H1 (cell line): ENCODE measurements around the gene CEP85L. TPM values are rescaled to one million over a fixed set of nuclear protein-coding genes. Genes with fewer than 3 reads are reported as not detected.

Experiments used
- CTCF ChIA-PET: fragments of 300-600 bp; sonication (Branson Sonifier 250); formaldehyde crosslinking; loops from one replicate; lab custom pipeline; 2021; ENCODE audit not compliant: partially characterized antibody; lab: Charles Lee
- POLR2A ChIA-PET: fragments of 300-600 bp; sonication (Branson Sonifier 250); formaldehyde crosslinking; loops from one replicate; lab custom pipeline; 2021; ENCODE audit warnings: inconsistent platforms; ENCODE audit not compliant: partially characterized antibody; lab: Charles Lee
- DNase-seq, 2 experiments: peaks; one replicate each; pipeline versions ENCODE4 v3.0.0 to v3.0.0-alpha.2; 2010 to 2022; ENCODE audit warnings: low spot score in 2 of 2, low read depth in 1 of 2, mixed read lengths in 1 of 2
- FAIRE-seq: peaks from 2 replicates; lab custom pipeline; 2011; peaks lifted over from hg19 to GRCh38; lab: Jason Lieb, UNC
- H2AFZ ChIP-seq: 2 replicates; pipeline ENCODE4 v1.8.1; 2012; ENCODE audit warnings: low read length, inconsistent platforms
- H2AK5ac ChIP-seq: 2 replicates; pipeline ENCODE4 v1.6.1; 2013; ENCODE audit warnings: low read depth, low read length
- H2BK120ac ChIP-seq: replicated peaks from 2 replicates; pipeline ENCODE3; 2013; ENCODE audit warnings: low read depth, low read length, inconsistent platforms
- H2BK12ac ChIP-seq: 2 replicates; pipeline ENCODE4 v1.6.1; 2013; ENCODE audit warnings: low read depth, low read length
- H2BK15ac ChIP-seq: 2 replicates; pipeline ENCODE4 v1.6.1; 2013; ENCODE audit warnings: low read length
- H2BK20ac ChIP-seq: 2 replicates; pipeline ENCODE4 v1.6.1; 2013; ENCODE audit warnings: low read length
- H2BK5ac ChIP-seq: 2 replicates; pipeline ENCODE4 v1.6.1; 2013; ENCODE audit warnings: low read depth, low read length
- H3K14ac ChIP-seq: 2 replicates; pipeline ENCODE4 v1.6.1; 2013; ENCODE audit warnings: inconsistent platforms; ENCODE audit not compliant: insufficient read length
- H3K18ac ChIP-seq: 2 replicates; pipeline ENCODE4 v1.6.1; 2013; ENCODE audit warnings: low read length; ENCODE audit errors: extremely low read depth
- H3K23ac ChIP-seq: 2 replicates; pipeline ENCODE4 v1.6.1; 2013; ENCODE audit warnings: inconsistent platforms; ENCODE audit not compliant: insufficient read length
- H3K23me2 ChIP-seq: 2 replicates; pipeline ENCODE4 v1.6.1; 2013; ENCODE audit warnings: low read depth, low read length
- H3K27ac ChIP-seq: 2 replicates; pipeline ENCODE4 v1.6.1; 2011; ENCODE audit warnings: low read depth, low read length, inconsistent platforms
- H3K27me3 ChIP-seq, 4 experiments: replicated peaks in 1 of 4; 1 replicate in 1 of 4; 2 replicates in 3 of 4; pipeline versions ENCODE4 v1.6.1 to v1.8.1; 2011 to 2013; ENCODE audit warnings: low read length in 3 of 4, mild to moderate bottlenecking in 3 of 4, inconsistent platforms in 2 of 4, mixed read lengths in 2 of 4, moderate library complexity in 1 of 4; ENCODE audit not compliant: control insufficient read depth in 3 of 4, insufficient read depth in 3 of 4; ENCODE audit errors: extremely low read depth in 1 of 4
- H3K36me3 ChIP-seq, 4 experiments: 2 replicates each; pipeline versions ENCODE4 v1.6.1 to v1.8.1; 2011 to 2013; ENCODE audit warnings: mild to moderate bottlenecking in 4 of 4, low read length in 3 of 4, moderate library complexity in 2 of 4, control low read depth in 1 of 4, inconsistent platforms in 1 of 4; ENCODE audit not compliant: insufficient read depth in 4 of 4, control insufficient read depth in 2 of 4
- H3K4ac ChIP-seq: replicated peaks from 2 replicates; pipeline ENCODE3; 2013; ENCODE audit warnings: low read length, low read depth, mixed read lengths, inconsistent platforms; ENCODE audit not compliant: insufficient read length
- H3K4me1 ChIP-seq, 4 experiments: replicated peaks in 1 of 4; 1 replicate in 1 of 4; 2 replicates in 3 of 4; pipeline versions ENCODE4 v1.6.1 to v1.8.1; 2011 to 2013; ENCODE audit warnings: low read length in 3 of 4, inconsistent platforms in 2 of 4, mixed read lengths in 1 of 4; ENCODE audit not compliant: insufficient read depth in 4 of 4, control insufficient read depth in 3 of 4
- H3K4me2 ChIP-seq, 2 experiments: 2 replicates each; pipeline versions ENCODE4 v1.6.1 to v1.8.1; 2011 to 2013; ENCODE audit warnings: low read depth in 2 of 2, low read length in 2 of 2, control low read depth in 1 of 2, inconsistent platforms in 1 of 2, mild to moderate bottlenecking in 1 of 2; ENCODE audit not compliant: insufficient read depth in 1 of 2
- H3K4me3 ChIP-seq, 4 experiments: fragments of 200-600, 300-600 bp in 1 of 4; sonication (generic), shearing (Covaris generic), sonication (Bioruptor Twin) in 1 of 4; 2 replicates each; pipeline versions ENCODE4 v1.5.1 to v1.8.1; 2011 to 2016; ENCODE audit warnings: low read length in 4 of 4, low read depth in 3 of 4, control low read depth in 2 of 4, inconsistent platforms in 2 of 4, mild to moderate bottlenecking in 2 of 4, mixed read lengths in 1 of 4, moderate library complexity in 1 of 4; ENCODE audit not compliant: insufficient read depth in 2 of 4; ENCODE audit errors: extremely low read depth in 1 of 4
- H3K56ac ChIP-seq: replicated peaks from 2 replicates; pipeline ENCODE3; 2013; ENCODE audit warnings: low read depth, mild to moderate bottlenecking, mixed read lengths, low read length, inconsistent platforms; ENCODE audit not compliant: insufficient read length
- H3K79me1 ChIP-seq: 2 replicates; pipeline ENCODE4 v1.6.1; 2013; ENCODE audit warnings: low read depth, low read length, control low read depth
- H3K79me2 ChIP-seq, 2 experiments: 2 replicates each; pipeline versions ENCODE4 v1.6.1 to v1.8.1; 2012 to 2013; ENCODE audit warnings: low read length in 2 of 2, mild to moderate bottlenecking in 2 of 2, inconsistent platforms in 1 of 2; ENCODE audit not compliant: insufficient read depth in 2 of 2, control insufficient read depth in 1 of 2
- H3K9ac ChIP-seq, 4 experiments: replicated peaks in 1 of 4; 1 replicate in 1 of 4; 2 replicates in 3 of 4; pipeline versions ENCODE4 v1.6.1 to v1.8.1; 2011 to 2013; ENCODE audit warnings: low read depth in 3 of 4, low read length in 3 of 4, control low read depth in 2 of 4, mild to moderate bottlenecking in 2 of 4, moderate library complexity in 2 of 4, inconsistent platforms in 1 of 4; ENCODE audit errors: extremely low read depth in 1 of 4
- H3K9me3 ChIP-seq, 2 experiments: 2 replicates each; pipeline versions ENCODE4 v1.6.1 to v1.8.1; 2012 to 2013; ENCODE audit warnings: mild to moderate bottlenecking in 2 of 2, moderate library complexity in 2 of 2, control low read depth in 1 of 2, inconsistent platforms in 1 of 2, low read depth in 1 of 2, low read length in 1 of 2, mixed read lengths in 1 of 2; ENCODE audit not compliant: insufficient read depth in 2 of 2
- H4K20me1 ChIP-seq, 2 experiments: replicated peaks in 1 of 2; 2 replicates each; pipeline versions ENCODE3 to v1.8.1; 2011 to 2013; ENCODE audit warnings: inconsistent platforms in 2 of 2, low read length in 2 of 2, mild to moderate bottlenecking in 1 of 2; ENCODE audit not compliant: insufficient read depth in 2 of 2, control insufficient read depth in 1 of 2
- H4K5ac ChIP-seq: 2 replicates; pipeline ENCODE4 v1.6.1; 2013; ENCODE audit warnings: low read length, low read depth, mixed read lengths, inconsistent platforms; ENCODE audit not compliant: insufficient read length
- H4K8ac ChIP-seq: 2 replicates; pipeline ENCODE4 v1.8.0; 2013; ENCODE audit warnings: mild to moderate bottlenecking, moderate library complexity, low read length, inconsistent platforms; ENCODE audit not compliant: insufficient read depth; ENCODE audit errors: extremely low read depth
- H4K91ac ChIP-seq: replicated peaks from 2 replicates; pipeline ENCODE3; 2013; ENCODE audit warnings: low read length, mixed read lengths, inconsistent platforms; ENCODE audit not compliant: insufficient read length
- ASH2L ChIP-seq: fragments of 200-600, 300-600 bp; sonication (generic); IDR thresholded peaks from one replicate; pipeline ENCODE4 v1.7.1; 2017; ENCODE audit warnings: low read length
- BRCA1 ChIP-seq: IDR thresholded peaks from 2 replicates; pipeline ENCODE4 v1.6.1; 2012; ENCODE audit warnings: low read depth, low read length, improper control_type of control experiment
- CHD2 ChIP-seq: IDR thresholded peaks from 2 replicates; pipeline ENCODE4 v1.6.1; 2012; ENCODE audit warnings: low read length, improper control_type of control experiment
- CTCF ChIP-seq, 3 experiments: IDR thresholded peaks; 1 replicate in 2 of 3; 2 replicates in 1 of 3; pipeline versions ENCODE4 v1.5.1 to v1.6.1; 2011; ENCODE audit warnings: low read length in 3 of 3, mild to moderate bottlenecking in 3 of 3, inconsistent platforms in 2 of 3, low read depth in 1 of 3, moderate library complexity in 1 of 3; ENCODE audit not compliant: insufficient read depth in 1 of 3; ENCODE audit errors: control extremely low read depth in 1 of 3
- JUND ChIP-seq: IDR thresholded peaks from 2 replicates; pipeline ENCODE4 v1.6.1; 2011; ENCODE audit warnings: mild to moderate bottlenecking, improper control_type of control experiment, low read length
- KDM5A ChIP-seq: fragments of 200-600 bp; IDR thresholded peaks from 2 replicates; pipeline ENCODE4 v1.7.1; 2012; ENCODE audit warnings: mild to moderate bottlenecking, low read length, inconsistent platforms, mixed read lengths
- NANOG ChIP-seq: IDR thresholded peaks from 2 replicates; pipeline ENCODE4 v1.6.1; 2011; ENCODE audit warnings: low read length, low read depth, mild to moderate bottlenecking, inconsistent platforms; ENCODE audit not compliant: insufficient read depth, poor library complexity, severe bottlenecking
- RFX5 ChIP-seq: IDR thresholded peaks from 2 replicates; pipeline ENCODE4 v1.6.1; 2011; ENCODE audit warnings: low read depth, low read length, improper control_type of control experiment, borderline replicate concordance
- SAP30 ChIP-seq: fragments of 300-600 bp; sonication (generic); IDR thresholded peaks from 2 replicates; pipeline ENCODE4 v1.7.1; 2012; ENCODE audit warnings: low read length, moderate library complexity, mild to moderate bottlenecking, inconsistent platforms; ENCODE audit not compliant: insufficient read depth, insufficient replicate concordance
- TAF1 ChIP-seq: IDR thresholded peaks from 2 replicates; pipeline ENCODE4 v1.6.1; 2011; ENCODE audit warnings: mild to moderate bottlenecking, low read depth, low read length
- WGBS, 2 experiments: shearing (Covaris generic) in 1 of 2; methylation state at CpG; one replicate each; pipeline versions ENCODE4 v1.1.6 to v1.1.7; 2013 to 2015; ENCODE audit warnings: low lambda C conversion rate in 2 of 2, mixed read lengths in 2 of 2, inconsistent platforms in 1 of 2, low coverage in 1 of 2, missing lambda C conversion rate in 1 of 2; ENCODE audit not compliant: insufficient replicate concordance in 2 of 2, insufficient coverage in 1 of 2, insufficient read length in 1 of 2; ENCODE audit errors: extremely low coverage in 1 of 2, missing lambda C conversion rate in 1 of 2; 5-methylcytosine and 5-hydroxymethylcytosine counted together
- polyA plus RNA-seq, 7 experiments: library from polyadenylated mRNA; depleted of rRNA in 3 of 7; stranded (reverse) in 5 of 7; unstranded in 2 of 7; fragments of >200 nt in 5 of 7; fragments of 200-250 nt in 2 of 7; gene quantifications; 1 replicate in 5 of 7; 2 replicates in 1 of 7; 4 replicates in 1 of 7; pipeline versions ENCODE4 v1.2.1 to v1.2.3, GENCODE V29; 2011 to 2013; ENCODE audit warnings: missing spikeins in 2 of 7, mixed read lengths in 2 of 7
- total RNA-seq: library from RNA; stranded (reverse); fragmentation: NEBNext Ultra II Directional; extraction: Animal tissue kit (Norgen Biotek cat#: 25700); gene quantifications from 2 replicates; pipeline ENCODE4 v1.2.1, GENCODE V29; 2021

Gene CEP85L
- total and polyA plus RNA-seq, 2 of the 8 experiments (the other 6 are each of a cell fraction or from before 2014, with no cell fraction given) = 3.2 to 27.6 TPM

GRCh38 chr6:118511930-118512715 lies 139.3 kb downstream of the CEP85L start:
- H4K91ac ChIP-seq = no peak overlapping the region
- H2AK5ac ChIP-seq = no peak overlapping the region
- no peak overlapping the region for H3K4me3 ChIP-seq
- H2BK5ac ChIP-seq = no peak overlapping the region
- no peaks in the 10 kb centered on the region for H3K9me3 ChIP-seq
- no peak overlapping the region for H4K8ac ChIP-seq
- H3K4ac ChIP-seq = no peak overlapping the region
- no peak for FAIRE-seq
- H3K9ac ChIP-seq = no peak overlapping the region
- no peak overlapping the region for H3K14ac ChIP-seq
- H2BK12ac ChIP-seq = no peak overlapping the region
- no peak overlapping the region for H2BK20ac ChIP-seq
- no peaks in the 10 kb centered on the region for H3K27me3 ChIP-seq
- H2BK120ac ChIP-seq = no peak overlapping the region
- H2AFZ ChIP-seq = no peak overlapping the region
- no peak overlapping the region for H4K5ac ChIP-seq
- 92% methylated on average over 4 of the region's 4 CpGs; no CpG with 5 or more reads in 1 of the 2 experiments for WGBS, 2 experiments
- peaks cover 0 to 4% (median 0%) of the 10 kb centered on the region in 4 experiments; a peak in 1 of 7 replicates for H3K4me1 ChIP-seq
- H3K79me2 ChIP-seq = no peaks in the 10 kb centered on the region; a peak in 1 of 4 replicates
- no peak for DNase-seq
- no peaks in the 10 kb centered on the region for H3K36me3 ChIP-seq
- CTCF ChIA-PET = interaction anchor here (0.6 to 5.2 kb wide), 10 partner anchors 8 to 242 kb away, joined by 3 to 52 read pairs (median 3); partner anchors contain the start of gene PLN
- no peak overlapping the region for H2BK15ac ChIP-seq
- H4K20me1 ChIP-seq = no peaks in the 10 kb centered on the region
- no peaks in the 10 kb centered on the region for H3K23me2 ChIP-seq
- H3K18ac ChIP-seq = no peak overlapping the region
- H3K27ac ChIP-seq = no peak overlapping the region
- no peak overlapping the region for H3K56ac ChIP-seq
- no peak overlapping the region for H3K23ac ChIP-seq
- no peak overlapping the region for H3K4me2 ChIP-seq
- H3K79me1 ChIP-seq = no peaks in the 10 kb centered on the region
- POLR2A ChIA-PET = no interaction called here
- TF ChIP-seq JUND (no peak), CTCF (IDR thresholded peaks at IDR 0.05; ENCODE audit: control extremely low read depth in 1 of 3, insufficient read depth in 1 of 3, low read depth in 1 of 3, low read length in 3 of 3) (no peak), SAP30 (no peak), KDM5A (no peak), TAF1 (no peak), CHD2 (no peak), NANOG (no peak), BRCA1 (no peak), RFX5 (no peak), ASH2L (no peak)
